Measurements from ENCODE around the gene KBTBD3. TPM values are rescaled to one million over a fixed set of nuclear protein-coding genes. Genes with fewer than 3 reads are reported as not detected.

Gene KBTBD3
- total and polyA plus RNA-seq, 4 donors = 1.0 to 12.4 (median 2.4) TPM

GRCh38 chr11:106043540-106043939, 33.6 kb downstream of the KBTBD3 start:
- H3K9ac ChIP-seq (ENCODE audit: low read depth in 1 of 2, low read length in 2 of 2) = no peak overlapping the region
- H3K36me3 ChIP-seq (ENCODE audit: control insufficient read depth in 4 of 4, insufficient read depth in 3 of 4, low read depth in 1 of 4, low read length in 3 of 4) = no peaks in the 10 kb centered on the region
- H3K9me3 ChIP-seq (ENCODE audit: control insufficient read depth in 4 of 4, low read length in 3 of 4) = no peaks in the 10 kb centered on the region
- H3K4me1 ChIP-seq (ENCODE audit: control insufficient read depth in 4 of 4, insufficient read depth in 4 of 4, low read length in 3 of 4) = no peaks in the 10 kb centered on the region
- DNase-seq (ENCODE audit: low spot score) = no peak
- no peak overlapping the region for H3K27ac ChIP-seq (ENCODE audit: low read depth in 1 of 2, low read length in 2 of 2)
- H3K27me3 ChIP-seq (ENCODE audit: control insufficient read depth in 4 of 4, insufficient read depth in 4 of 4, low read length in 3 of 4) = no peaks in the 10 kb centered on the region
- TF ChIP-seq FOXA1 (IDR thresholded peaks at IDR 0.05) (no peak), EGR1 (IDR thresholded peaks at IDR 0.05; ENCODE audit: low read depth in 2 of 2) (no peak), YY1 (IDR thresholded peaks at IDR 0.05) (no peak), ZBTB33 (IDR thresholded peaks at IDR 0.05) (no peak), TAF1 (conservative IDR thresholded peaks at IDR 0.05) (no peak), JUND (IDR thresholded peaks at IDR 0.05) (no peak), FOXA2 (IDR thresholded peaks at IDR 0.05) (no peak), HNF4A (conservative IDR thresholded peaks at IDR 0.05) (no peak), NR2F2 (IDR thresholded peaks at IDR 0.05) (no peak), CTCF (IDR thresholded peaks at IDR 0.05; ENCODE audit: low read depth, low read length, missing input control) (no peak), HNF4G (IDR thresholded peaks at IDR 0.05) (no peak), ATF3 (IDR thresholded peaks at IDR 0.05) (no peak), RXRA (IDR thresholded peaks at IDR 0.05) (no peak)
- H3K4me3 ChIP-seq (ENCODE audit: low read depth in 1 of 3, low read length in 3 of 3) = no peak overlapping the region

GRCh38 chr11:106032861-106033260, 44.3 kb downstream of the KBTBD3 start:
- Histone ChIP-seq H3K4me3 (ENCODE audit: low read depth in 1 of 3, low read length in 3 of 3) (no peak overlapping the region), H3K4me1 (ENCODE audit: control insufficient read depth in 4 of 4, insufficient read depth in 4 of 4, low read length in 3 of 4) (no peaks in the 10 kb centered on the region), H3K27me3 (ENCODE audit: control insufficient read depth in 4 of 4, insufficient read depth in 4 of 4, low read length in 3 of 4) (no peaks in the 10 kb centered on the region), H3K27ac (ENCODE audit: low read depth in 1 of 2, low read length in 2 of 2) (no peak overlapping the region), H3K36me3 (ENCODE audit: control insufficient read depth in 4 of 4, insufficient read depth in 3 of 4, low read depth in 1 of 4, low read length in 3 of 4) (no peaks in the 10 kb centered on the region), H3K9me3 (ENCODE audit: control insufficient read depth in 4 of 4, low read length in 3 of 4) (no peaks in the 10 kb centered on the region), H3K9ac (ENCODE audit: low read depth in 1 of 2, low read length in 2 of 2) (no peak overlapping the region)
- TF ChIP-seq HNF4A (conservative IDR thresholded peaks at IDR 0.05) (no peak), RXRA (IDR thresholded peaks at IDR 0.05) (no peak), JUND (IDR thresholded peaks at IDR 0.05) (no peak)
- 80% methylated on average over 2 of the region's 2 CpGs for WGBS
- no peak for DNase-seq (ENCODE audit: low spot score)

GRCh38 chr11:106031936-106032335, 45.2 kb downstream of the KBTBD3 start:
- Histone ChIP-seq H3K4me1 (ENCODE audit: control insufficient read depth in 4 of 4, insufficient read depth in 4 of 4, low read length in 3 of 4) (no peaks in the 10 kb centered on the region), H3K27me3 (ENCODE audit: control insufficient read depth in 4 of 4, insufficient read depth in 4 of 4, low read length in 3 of 4) (no peaks in the 10 kb centered on the region), H3K4me3 (ENCODE audit: low read depth in 1 of 3, low read length in 3 of 3) (no peak overlapping the region), H3K9ac (ENCODE audit: low read depth in 1 of 2, low read length in 2 of 2) (no peak overlapping the region), H3K9me3 (ENCODE audit: control insufficient read depth in 4 of 4, low read length in 3 of 4) (no peaks in the 10 kb centered on the region), H3K27ac (ENCODE audit: low read depth in 1 of 2, low read length in 2 of 2) (no peak overlapping the region), H3K36me3 (ENCODE audit: control insufficient read depth in 4 of 4, insufficient read depth in 3 of 4, low read depth in 1 of 4, low read length in 3 of 4) (no peaks in the 10 kb centered on the region)
- TF ChIP-seq RAD21 (IDR thresholded peaks at IDR 0.05) = no peak
- TF ChIP-seq NR2F2 (IDR thresholded peaks at IDR 0.05) = no peak
- TF ChIP-seq RXRA (IDR thresholded peaks at IDR 0.05) = no peak
- TF ChIP-seq EGR1 (IDR thresholded peaks at IDR 0.05; ENCODE audit: low read depth in 2 of 2) = no peak
- TF ChIP-seq HNF4G (IDR thresholded peaks at IDR 0.05) = no peak
- no peak for TF ChIP-seq HNF4A (conservative IDR thresholded peaks at IDR 0.05)
- DNase-seq (ENCODE audit: low spot score) = no peak
- 70% methylated on average over 3 of the region's 3 CpGs for WGBS

Data from liver (tissue), 9 donors.